Measurements from ENCODE around the gene GALNT2.

The GALNT2 gene

DNA sequence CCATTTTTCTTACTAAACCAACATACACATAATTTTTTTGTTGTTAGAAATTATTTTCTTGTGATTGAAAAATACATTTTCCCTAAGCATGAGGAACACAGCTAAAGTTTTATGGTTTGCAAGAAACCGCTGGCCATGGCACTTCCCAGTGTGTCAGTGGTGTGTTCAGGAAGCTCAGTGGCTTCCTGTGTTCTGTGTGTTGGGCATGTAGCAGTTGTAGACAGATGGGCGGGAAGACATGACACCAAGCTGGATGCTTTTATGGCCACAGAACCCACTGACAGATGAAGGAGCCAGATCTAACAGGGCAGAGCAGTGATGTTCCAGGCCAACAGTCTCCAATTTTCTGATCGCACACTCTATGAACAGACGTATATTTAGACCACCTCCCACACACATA is 119.8 kb downstream of the GALNT2 start:
- no peak for DNase-seq (ENCODE audit: low read depth)

DNA sequence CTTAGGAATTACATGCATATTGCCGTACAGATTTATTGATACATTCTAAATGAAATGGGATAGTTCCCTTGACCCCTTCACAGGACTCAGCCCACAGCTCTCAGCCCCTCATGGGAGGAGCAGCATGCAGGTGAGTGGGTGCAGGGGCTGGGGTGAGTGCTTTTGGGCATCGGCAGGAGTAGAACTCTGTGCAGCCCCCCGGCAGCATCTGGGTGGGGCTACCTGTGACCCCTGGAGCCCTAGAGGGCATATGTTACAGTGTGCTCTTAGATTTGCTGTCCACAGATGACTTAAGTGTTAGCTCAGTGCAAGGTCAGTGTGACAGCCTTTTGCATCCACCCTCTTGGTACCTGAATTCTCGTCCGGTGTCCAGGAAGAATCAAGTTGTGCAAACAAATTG is 120.3 kb downstream of the GALNT2 start:
- no peak for DNase-seq (ENCODE audit: low read depth)

DNA sequence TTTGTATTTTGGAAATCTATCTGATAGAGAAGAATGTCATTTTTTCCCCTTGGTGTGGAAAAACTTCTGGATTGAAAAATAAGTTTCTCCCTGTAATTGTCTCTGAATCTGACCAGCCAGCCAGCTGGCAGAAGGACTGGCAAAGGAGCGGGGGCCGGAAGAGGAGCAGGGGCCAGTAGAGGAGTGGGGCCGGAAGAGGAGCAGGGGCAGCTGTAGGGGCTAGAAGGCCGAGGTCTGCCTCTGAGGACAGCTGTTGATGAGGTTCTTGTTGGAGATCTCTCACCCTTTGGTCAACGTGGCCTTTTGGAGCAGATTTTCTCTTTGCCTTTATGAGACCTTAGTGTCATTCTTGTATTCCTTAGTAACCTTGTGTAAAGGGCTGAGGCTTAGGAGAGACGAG is 121.8 kb downstream of the GALNT2 start:
- no peak for DNase-seq (ENCODE audit: low read depth)

- DNase-seq (ENCODE audit: low read depth) = no peak
These were observed 122.3 kb downstream of the GALNT2 start for GRCh38 chr1:230189341-230189740.

DNA sequence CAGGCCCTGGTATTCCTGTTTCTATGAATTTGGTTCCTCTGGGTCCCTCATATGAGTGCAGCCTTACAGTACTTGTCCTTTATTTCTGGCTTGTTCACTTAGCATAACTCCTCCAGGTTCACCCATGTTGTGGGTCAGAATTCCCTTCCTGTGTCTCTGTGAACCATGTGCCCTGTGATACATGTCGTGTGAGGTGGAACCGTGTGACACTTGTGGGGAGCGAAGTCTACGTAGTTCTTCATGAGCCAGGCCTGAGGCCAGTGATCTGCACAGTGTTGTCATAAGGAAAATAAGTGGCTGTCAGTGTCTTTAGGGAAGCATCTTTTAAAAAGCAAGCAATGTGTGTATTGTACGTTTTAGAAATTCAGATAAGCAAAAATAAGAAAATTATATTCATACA is 122.8 kb downstream of the GALNT2 start:
- no peak for DNase-seq (ENCODE audit: low read depth)

- DNase-seq (ENCODE audit: low read depth) = no peak
These were observed 124.2 kb downstream of the GALNT2 start for GRCh38 chr1:230191079-230191804.

DNA sequence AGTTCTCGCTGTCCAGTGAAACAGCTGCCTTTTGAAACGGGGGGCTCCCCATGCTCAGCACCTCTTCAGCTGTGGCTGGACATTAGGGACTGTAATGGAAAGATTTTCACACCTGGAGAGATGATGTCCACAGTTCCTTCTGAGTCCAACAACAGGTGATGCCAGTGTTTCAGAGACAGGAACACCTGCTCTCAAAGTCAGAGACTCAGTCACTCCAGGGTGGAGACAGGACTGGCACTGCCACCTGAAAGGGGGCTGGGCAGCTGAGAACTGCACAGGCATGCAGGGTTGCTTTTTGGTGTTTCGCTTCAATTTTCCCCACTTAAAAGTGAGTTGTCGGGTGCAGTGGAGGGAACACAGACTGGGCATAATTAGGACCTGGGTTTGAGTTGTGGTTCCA is 124.8 kb downstream of the GALNT2 start:
- DNase-seq (ENCODE audit: low read depth) = no peak

DNA sequence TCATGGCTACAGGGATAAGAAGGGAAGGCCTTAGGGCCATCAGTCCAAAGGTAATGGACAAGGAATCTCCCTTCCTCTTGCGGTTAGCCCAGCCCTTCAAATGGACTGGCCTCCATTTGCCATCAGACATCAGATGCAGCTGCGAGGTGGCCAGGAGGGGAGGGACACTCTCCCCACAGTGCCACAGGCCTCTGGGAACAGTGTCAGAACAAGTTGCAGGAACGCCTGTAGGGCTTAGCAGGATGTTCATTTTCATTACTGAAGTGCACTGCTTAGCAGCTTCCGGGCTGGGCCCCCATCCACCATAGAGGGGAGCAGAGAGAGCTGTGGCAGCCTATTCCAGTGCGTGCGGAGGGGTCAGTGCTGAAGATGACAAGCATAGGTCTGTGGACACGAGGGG is 127.5 kb downstream of the GALNT2 start:
- no peak for DNase-seq (ENCODE audit: low read depth)

DNA sequence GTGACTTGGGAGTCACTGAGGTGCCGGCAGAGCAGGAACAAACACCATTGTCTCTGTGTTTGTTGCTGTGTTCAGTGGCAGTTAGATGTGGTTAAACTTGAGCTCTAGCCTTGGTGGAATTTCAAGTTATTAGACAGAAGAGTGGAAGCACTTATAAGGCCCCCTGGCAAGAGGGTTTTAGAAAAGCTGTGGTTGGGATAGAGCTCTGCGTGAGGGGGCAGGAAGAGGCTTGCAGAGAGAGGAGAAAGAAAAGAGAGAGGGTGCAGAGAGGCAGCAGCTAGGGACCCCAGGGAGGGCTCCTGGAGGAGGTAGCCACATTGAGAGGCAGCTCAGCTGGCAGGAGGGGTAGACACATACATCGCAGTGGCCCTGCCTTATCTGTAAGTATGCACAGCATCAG is 128.2 kb downstream of the GALNT2 start:
- no peak for DNase-seq (ENCODE audit: low read depth)

DNA sequence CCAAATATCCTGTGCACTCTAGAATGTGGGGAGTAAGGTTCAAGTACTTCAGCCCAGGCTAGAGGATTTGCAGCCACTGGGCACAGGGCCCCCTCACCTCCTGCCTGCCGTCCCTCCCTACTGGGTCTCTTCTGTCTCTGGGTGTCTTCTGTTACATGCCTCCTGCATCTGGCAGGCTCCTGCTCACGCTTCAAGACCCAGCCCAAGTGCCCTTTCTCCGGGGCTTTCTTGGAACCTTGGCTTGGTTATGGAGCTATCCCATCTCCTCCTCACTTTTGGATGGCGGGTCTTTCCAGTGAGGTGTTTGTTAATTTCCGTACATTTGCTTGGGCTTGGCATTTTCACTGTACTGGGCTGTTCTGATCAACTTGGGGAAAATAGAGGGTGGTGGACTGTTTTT is 129.0 kb downstream of the GALNT2 start:
- DNase-seq (ENCODE audit: low read depth) = no peak

GRCh38 chr1:230197644-230198567 is 130.9 kb downstream of the GALNT2 start:
- DNase-seq (ENCODE audit: low read depth) = no peak

DNA sequence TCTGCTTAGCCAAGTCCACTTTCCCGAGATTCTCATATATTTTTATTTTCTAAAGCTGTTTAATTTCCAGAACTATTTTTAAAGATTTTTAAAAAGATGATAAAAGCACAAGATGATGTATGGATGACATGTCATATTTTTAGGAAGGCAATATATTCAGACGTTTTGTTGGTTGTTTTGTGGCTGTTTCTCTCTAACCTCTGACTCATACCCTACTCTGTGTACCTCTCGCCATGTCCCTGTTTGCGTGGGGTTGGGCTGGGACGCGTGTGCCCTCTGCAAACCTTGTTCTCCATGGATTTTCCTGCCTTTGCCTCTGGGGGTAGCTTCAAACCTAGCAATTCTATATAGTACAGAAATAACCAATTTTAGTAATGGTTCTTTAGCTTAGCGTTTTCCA is 132.0 kb downstream of the GALNT2 start:
- DNase-seq (ENCODE audit: low read depth) = no peak

GRCh38 chr1:230199554-230199953 is 132.5 kb downstream of the GALNT2 start:
- DNase-seq (ENCODE audit: low read depth) = no peak

- DNase-seq (ENCODE audit: low read depth) = no peak
These were observed 133.2 kb downstream of the GALNT2 start for GRCh38 chr1:230200276-230200675.

DNA sequence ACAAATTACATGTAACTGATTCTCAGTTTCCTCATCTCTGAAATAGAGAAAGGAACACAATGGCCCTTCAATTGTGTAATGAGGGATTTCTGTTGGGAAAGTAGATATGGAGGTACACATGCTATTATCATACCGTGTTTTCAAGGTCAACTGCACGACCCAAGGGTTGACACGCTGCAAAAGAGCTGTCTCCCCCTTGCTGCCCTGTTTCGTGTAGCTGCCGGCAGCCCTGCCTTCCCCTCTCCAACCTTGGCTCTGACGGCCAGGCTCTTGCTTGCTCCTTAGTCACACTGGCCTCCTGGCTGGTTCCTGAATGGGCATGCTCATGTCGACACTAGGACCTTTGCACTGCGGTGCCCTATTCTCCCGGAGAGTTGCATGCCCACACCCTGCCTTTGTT is 134.4 kb downstream of the GALNT2 start:
- no peak for DNase-seq (ENCODE audit: low read depth)

- no peak for DNase-seq (ENCODE audit: low read depth)
These were observed 137.8 kb downstream of the GALNT2 start for GRCh38 chr1:230204842-230205241.

DNA sequence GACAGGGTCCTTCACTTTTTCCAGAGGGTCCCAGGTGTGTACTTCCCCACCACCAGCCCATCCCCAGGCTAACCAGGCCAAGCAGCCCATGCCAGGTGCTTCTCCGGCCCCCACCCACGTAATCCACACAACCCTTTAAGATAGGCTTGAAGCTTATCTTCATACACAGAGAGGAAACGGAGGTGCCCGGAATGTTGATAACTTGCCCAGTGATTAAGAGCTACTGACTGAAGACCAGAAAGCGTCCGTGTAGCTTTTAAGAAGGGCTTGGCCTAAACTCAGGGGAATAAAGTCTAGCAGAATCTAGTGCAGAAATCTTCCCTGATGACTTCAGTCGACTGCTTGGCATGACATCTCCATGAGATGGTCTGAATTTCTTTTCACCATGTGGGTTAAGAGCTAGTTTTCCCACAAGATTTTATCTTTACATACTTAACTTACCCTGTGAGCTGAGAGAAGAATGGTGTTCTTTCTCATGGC is 138.7 kb downstream of the GALNT2 start:
- no peak for DNase-seq (ENCODE audit: low read depth)

DNA sequence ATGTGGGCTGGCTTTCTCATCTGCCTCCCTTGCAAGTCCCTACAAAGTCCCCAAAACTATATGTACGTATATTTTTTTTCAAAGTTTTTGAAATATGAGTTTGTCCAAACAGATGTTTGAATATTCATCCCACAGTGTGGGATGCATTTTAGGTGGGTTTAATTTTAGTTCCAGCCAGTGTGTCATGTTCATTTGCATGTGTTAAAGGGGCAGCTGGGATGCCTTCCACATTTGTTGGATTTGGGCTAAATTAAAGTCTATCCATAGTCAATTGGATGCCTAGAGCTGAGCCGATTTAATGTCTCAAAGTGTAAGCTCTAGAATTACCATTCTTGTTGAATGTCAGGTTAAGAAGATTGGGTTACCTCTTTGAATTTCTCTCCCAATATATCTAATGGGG is 139.2 kb downstream of the GALNT2 start:
- DNase-seq (ENCODE audit: low read depth) = no peak

DNA sequence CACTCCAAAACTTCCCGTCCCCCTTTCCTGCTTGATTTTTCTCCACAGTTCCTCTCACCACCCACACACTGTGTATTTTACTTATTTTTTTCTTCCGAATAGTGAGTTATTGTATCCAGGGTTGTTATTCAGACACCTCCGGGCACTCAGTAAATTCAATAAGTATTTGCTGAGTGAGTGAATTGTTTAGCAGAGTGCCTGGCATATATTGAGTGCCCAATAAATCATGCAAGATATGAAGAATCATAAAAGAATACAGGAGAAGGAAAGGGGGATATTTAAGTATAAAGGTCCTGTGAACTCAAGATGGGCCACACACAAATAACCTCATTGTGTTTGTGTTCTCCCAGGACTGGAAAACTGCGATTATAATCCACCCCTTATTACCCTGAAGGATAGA is 139.9 kb downstream of the GALNT2 start:
- no peak for DNase-seq (ENCODE audit: low read depth)

DNA sequence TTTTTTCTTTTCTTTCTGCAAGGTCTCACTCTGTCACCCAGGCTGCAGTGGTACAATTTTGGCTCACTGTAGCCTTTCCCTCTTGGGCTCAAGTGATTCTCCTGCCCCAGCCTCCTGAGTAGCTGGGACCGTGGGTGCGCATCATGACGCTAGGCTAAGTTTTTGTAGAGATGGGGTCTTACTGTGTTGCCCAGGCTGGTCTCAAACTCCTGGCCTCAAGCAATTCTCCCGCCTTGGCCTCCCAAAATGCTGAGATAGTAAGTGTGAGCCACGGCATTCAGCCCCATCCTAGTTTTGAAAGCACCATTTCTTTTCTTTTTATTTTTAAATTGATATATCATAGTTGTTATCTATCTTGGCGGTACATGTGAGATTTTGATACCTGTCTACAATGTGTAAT is 140.6 kb downstream of the GALNT2 start:
- no peak for DNase-seq (ENCODE audit: low read depth)

GRCh38 chr1:230208619-230209261 is 141.7 kb downstream of the GALNT2 start:
- DNase-seq (ENCODE audit: low read depth) = no peak

- no peak for DNase-seq (ENCODE audit: low read depth)
These were observed 143.4 kb downstream of the GALNT2 start for GRCh38 chr1:230210326-230210980.

Measured in T follicular helper cell (primary cell).